ENCODE measurements around the gene BHLHE23.

Gene BHLHE23

DNA sequence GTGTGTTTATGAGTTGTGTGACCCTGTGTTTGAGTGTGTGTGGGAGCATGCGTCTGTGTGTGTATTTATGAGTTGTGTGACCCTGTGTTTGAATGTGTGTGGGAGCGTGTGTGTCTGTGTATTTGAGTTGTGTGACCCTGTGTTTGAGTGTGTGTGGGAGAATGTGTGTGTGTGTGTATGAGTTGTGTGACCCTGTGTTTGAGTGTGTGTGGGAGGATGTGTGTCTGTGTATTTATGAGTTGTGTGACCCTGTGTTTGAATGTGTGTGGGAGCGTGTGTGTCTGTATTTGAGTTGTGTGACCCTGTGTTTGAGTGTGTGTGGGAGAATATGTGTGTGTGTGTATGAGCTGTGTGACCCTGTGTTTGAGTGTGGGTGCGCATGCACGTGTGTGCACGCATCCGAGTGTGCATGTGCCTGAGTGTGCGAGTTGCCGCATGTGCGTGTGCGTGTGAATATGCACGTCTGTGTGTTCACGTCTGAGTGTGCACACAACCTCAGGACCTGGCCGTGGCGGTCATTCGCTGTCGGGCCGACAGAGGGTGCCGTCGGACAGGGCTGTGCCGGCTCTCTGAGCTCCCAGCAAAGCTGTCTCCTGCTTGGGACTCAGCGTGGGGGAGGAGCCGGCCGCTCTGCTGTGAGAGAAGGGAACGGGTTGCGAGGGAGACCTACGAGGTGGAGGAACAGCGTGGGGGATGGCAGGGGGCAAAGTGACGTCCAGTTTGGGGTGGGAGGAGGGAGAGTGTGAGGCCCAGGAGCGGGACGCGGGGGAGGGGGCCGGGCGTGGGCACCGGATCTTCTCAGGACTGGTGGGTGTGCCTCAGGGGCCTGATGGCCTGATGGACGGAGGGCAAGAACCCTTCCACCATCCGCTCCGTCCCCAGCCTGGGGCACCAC, 34.6 kb downstream of the BHLHE23 start:
- DNase-seq (ENCODE audit: low spot score): peak; percentile 80

DNA sequence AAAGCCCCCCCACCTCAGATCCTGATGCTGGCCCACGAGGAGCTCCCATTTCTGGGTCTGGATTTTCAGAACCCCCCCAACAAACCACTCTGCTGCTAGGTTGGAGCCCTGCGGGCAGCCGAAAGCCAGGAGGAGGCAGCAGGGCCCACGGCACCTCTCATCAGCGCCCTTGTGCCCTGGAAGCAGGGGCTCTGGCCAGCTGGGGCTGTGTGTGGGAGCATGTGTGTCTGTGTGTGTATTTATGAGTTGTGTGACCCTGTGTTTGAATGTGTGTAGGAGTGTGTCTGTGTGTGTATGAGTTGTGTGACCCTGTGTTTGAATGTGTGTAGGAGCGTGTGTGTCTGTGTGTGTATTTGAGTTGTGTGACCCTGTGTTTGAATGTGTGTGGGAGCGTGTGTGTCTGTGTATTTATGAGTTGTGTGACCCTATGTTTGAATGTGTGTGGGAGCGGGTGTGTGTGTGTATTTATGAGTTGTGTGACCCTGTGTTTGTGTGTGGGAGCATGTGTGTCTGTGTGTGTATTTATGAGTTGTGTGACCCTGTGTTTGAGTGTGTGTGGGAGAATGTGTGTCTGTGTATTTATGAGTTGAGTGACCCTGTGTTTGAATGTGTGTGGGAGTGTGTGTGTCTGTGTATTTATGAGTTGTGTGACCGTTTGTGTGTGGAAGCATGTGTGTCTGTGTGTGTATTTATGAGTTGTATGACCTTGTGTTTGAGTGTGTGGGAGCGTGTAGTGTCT, 35.4 kb downstream of the BHLHE23 start:
- no peak for DNase-seq (ENCODE audit: low spot score)

GRCh38 chr20:62970307-62971210, 36.2 kb downstream of the BHLHE23 start:
- DNase-seq (ENCODE audit: low spot score): no peak

- DNase-seq (ENCODE audit: low spot score): no peak
Measured at GRCh38 chr20:62969939-62970306, 36.8 kb downstream of the BHLHE23 start.

DNA sequence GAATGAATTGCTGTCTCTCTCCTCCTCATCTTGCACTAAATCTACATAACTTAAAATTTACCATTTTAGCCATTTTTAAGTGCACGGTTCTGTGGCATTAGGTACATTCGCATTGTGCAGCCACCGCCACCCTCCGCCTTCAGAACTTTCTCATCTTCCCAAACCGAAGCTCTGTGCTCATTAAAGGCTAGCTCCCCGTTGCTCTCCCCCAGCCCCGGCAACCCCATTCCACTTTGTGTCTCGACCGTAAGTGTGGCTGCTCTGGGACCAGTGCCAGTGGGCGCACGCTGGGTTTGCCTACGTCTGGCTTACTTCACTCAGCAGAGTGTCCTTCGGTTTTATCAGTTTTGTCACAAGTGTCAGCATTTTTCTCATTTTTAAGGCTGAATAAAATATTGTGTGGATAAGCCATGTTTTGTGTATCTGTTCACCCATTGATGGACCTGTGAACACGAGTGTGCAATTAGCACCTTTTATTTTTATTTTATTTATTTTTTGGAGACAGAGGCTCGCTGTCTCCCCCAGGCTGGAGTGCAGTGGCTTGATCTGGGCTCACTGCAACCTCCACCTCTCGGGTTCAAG, 37.5 kb downstream of the BHLHE23 start:
- no peak for DNase-seq (ENCODE audit: low spot score)

DNA sequence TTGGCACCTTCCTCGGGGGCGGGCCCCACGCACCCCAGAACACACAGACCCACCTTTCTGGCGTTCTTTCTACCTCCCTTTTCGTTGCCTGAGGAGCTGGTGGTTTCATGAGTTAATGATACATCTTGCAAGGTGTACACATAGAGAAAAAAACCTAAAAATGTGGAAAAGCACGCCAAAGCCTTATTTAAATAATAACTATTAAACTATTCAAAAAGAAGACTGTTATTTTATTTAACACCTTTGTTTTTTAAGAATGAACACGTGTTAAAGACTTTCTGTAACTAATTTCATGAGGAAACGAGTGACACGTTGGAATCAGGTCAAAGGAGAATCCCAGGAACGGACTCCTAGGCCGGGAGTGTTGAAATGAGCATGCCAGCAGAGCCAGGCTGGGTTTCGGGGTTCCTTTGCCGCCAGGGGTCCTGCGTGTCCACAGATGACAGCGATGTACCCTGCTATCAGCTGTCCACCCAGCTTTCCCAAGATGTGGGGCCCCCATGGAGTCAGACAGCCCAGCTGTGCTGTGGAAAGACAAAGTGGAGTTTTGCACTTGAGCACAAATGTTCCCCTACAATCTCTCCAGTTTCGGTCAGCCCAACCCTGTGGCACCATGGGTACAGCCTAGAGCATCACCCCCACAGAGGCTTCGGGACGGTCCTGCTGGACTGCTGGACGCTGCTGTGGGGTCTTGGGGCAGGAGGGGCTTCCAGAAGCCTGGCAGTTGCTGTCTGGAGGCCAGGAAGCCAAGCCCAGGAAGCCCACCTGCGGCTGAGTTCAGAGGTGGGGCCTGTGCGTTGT, 38.2 kb downstream of the BHLHE23 start:
- DNase-seq (ENCODE audit: low spot score): no peak

GRCh38 chr20:62967628-62968351, 39.0 kb downstream of the BHLHE23 start:
- no peak for DNase-seq (ENCODE audit: low spot score)

DNA sequence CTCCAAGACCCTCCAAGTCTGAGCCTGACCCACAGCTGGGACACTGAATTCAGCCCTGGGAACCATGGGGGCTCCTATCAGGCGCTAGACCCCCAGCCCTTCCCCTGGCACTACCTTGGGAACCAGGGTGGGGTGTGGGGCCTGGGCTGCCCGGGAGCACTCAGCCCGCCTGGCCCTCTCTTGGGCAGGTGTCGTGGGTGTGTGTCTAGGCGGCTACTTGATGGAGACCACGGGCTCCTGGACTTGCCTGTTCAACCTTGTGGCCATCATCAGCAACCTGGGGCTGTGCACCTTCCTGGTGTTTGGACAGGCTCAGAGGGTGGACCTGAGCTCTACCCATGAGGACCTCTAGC, 39.6 kb downstream of the BHLHE23 start:
- no peak for DNase-seq (ENCODE audit: low spot score)

DNA sequence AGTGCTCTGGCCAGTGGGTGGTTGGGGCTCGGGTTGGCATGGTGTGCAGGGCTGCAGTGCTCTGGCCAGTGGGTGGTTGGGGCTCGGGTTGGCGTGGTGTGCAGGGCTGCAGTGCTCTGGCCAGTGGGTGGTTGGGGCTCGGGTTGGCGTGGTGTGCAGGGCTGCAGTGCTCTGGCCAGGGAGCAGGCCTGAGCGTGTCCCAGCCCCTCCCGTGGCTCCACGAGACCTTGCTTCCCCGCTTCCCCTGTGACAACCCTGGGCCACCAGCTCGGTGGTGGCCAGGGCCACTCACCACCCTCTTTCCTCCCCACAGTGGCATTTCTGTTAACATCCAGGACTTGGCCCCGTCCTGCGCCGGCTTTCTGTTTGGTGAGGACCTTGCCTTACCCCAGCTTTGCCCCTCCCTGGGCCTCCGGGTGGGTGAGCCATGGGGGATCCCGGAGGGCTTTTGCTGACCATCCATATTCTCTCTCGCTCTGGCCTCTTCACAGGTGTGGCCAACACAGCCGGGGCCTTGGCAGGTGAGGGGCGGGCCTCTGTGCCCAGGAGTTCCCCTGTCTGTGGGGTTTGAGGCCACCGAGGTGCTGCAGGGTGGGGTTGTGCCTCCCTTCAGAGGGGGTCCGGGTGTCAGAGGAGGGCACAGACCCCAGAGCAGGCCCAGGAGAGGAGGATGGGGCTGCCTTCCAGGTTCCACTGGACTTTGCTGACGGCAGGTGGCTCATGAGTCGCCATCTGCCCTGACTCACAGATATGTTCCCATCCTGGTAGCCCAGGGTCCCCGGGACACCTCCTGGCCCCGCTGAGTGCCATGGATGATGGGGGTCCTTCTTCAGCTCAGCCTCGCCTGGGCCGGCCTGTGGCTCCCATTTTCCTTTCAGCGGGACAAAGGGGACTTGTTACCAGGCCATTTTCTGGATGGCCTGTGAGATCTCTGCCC, 40.3 kb downstream of the BHLHE23 start:
- DNase-seq (ENCODE audit: low spot score): no peak

DNA sequence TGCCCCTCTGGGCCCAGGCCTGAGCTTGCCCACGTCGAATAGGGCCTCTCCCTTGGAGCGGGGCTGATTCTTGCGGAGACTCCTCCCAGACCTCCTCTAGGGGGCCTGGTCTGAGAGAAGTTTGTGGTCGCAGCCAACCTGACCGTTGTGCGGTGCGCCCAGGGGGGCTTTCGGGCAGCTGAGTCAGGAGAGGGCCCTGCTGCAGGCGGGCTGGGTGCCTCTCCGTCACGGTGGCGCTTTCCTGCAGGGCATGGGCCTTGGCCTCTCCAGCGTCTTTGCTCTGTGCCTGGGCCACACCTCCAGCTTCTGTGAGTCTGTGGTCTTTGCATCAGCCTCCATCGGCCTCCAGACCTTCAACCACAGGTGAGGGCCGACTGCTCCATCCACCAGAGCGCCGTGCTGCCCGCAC, 41.4 kb downstream of the BHLHE23 start:
- DNase-seq (ENCODE audit: low spot score): no peak

DNA sequence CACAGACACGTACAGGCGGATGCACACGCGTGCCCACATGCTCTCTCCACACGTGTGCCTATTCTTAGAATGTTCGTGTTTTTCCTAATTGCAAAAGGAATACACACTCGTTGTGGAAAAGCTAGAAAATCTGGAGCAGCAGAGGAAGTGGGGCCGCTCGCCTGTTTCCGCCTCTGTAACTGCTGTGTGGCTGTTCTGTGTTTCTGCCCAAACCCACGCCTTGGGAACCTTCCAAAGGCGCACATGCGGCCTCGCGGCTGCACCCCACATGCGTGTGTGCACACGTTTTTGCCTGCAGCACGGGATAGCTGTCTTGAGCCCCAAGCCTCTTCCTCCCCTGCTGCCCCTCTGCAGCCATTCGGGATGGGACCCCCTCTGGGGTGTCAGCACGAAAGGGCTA, 42.1 kb downstream of the BHLHE23 start:
- DNase-seq (ENCODE audit: low spot score): no peak

GRCh38 chr20:62963614-62964397, 43.0 kb downstream of the BHLHE23 start:
- no peak for DNase-seq (ENCODE audit: low spot score)

DNA sequence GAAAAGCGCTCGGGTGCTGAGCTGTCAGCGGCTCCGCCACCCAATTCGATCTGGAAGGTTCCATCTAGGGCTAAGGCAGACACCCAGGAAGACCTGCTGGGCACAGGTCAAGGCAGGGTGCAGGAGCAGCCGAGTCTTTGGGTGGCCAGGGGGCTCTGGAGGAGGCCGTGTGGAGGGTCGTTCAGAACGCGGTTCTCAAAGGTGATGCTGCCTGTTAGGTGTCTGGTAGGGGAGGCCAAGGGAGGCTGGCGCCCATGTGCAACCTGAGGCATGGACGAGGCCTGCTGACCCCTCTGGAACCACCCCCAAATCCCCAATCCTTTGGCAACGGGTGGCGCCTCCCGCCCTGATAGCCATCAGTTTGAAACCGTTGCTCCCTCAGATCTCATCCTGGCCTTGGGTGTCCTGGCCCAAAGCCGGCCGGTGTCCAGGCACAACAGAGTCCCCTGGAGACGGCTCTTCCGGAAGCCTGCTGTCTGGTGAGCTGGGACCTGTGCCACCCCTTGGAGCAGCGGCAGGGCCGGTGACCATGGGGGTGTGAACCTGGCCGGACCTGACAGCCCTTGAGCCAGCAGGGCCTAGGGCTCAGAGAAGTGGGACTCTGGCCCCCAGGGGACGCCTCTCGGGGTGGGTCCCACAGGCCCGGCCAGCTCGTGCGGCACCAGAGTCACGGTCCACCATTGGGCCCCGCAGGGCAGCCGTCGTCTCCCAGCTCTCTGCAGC, 43.7 kb downstream of the BHLHE23 start:
- DNase-seq (ENCODE audit: low spot score): no peak

- no peak for DNase-seq (ENCODE audit: low spot score)
Measured at GRCh38 chr20:62962221-62962879, 44.4 kb downstream of the BHLHE23 start.

DNA sequence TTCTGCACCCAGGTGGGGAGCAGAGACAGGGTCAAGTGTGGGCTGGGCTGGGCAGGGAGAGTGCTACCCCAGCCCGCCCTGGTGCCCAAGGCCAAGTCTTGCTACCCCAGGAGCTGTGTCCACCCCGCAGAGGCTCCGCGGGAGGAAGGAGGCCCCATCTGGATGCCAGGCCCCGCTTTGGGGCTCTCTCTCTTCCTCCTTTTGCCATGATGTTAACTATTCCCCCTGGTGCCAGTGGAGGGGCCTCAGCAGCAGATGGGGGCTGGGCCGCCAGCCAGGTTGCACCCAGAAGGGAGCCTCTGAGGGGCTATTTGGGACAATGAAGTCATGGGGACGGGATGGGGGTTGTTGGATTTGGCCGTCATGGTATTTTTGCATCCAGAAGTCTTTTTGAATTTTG, 45.0 kb downstream of the BHLHE23 start:
- no peak for DNase-seq (ENCODE audit: low spot score)

- no peak for DNase-seq (ENCODE audit: low spot score)
Measured at GRCh38 chr20:62961310-62961783, 45.4 kb downstream of the BHLHE23 start.
